ENCODE data around the gene UQCC2. TPM values are rescaled to one million over a fixed set of nuclear protein-coding genes. Genes with fewer than 3 reads are reported as not detected.

The UQCC2 gene
- total RNA-seq, 1 donor from 2014 or later, result 209 TPM

DNA sequence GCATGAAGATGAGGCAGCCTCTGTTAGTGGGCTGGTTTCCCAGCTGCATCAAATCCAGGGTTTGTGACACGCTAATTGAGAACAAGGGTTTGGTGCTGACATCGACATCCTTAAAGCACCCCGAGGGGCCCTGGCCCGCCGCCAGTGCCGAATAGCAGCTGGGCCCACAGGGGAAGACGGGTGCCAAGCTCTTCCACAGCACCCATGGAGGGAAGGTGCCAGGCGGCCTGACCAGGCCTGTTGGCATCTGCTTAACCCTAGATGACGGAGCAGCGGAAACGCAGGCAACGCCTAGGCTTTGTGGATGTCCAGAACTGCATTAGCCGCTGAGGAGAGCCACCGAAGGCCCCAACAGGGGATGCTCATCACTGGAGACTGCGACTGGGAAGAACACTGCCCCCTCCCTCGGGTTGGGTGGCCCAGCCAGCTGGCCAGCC is 16.0 kb downstream of the UQCC2 start:
- no peak for DNase-seq (ENCODE audit: low spot score)
- intact Hi-C loops (cut with DNase I), result loop anchor here (10.0 kb wide), 1 partner anchor 281 kb away; the partner anchor contains the start of genes CUTA and PHF1

- no peak for DNase-seq (ENCODE audit: low spot score)
- intact Hi-C loops (cut with DNase I), result loop anchor here (10.0 kb wide), 1 partner anchor 280 kb away; the partner anchor contains the start of genes CUTA and PHF1
Measured at GRCh38 chr6:33694977-33695376, 16.5 kb downstream of the UQCC2 start.

GRCh38 chr6:33694401-33694931 is 17.0 kb downstream of the UQCC2 start:
- intact Hi-C loops (cut with DNase I), result loop anchor here (10.0 kb wide), 1 partner anchor 280 kb away; the partner anchor contains the start of genes CUTA and PHF1
- DNase-seq (ENCODE audit: low spot score), result no peak

DNA sequence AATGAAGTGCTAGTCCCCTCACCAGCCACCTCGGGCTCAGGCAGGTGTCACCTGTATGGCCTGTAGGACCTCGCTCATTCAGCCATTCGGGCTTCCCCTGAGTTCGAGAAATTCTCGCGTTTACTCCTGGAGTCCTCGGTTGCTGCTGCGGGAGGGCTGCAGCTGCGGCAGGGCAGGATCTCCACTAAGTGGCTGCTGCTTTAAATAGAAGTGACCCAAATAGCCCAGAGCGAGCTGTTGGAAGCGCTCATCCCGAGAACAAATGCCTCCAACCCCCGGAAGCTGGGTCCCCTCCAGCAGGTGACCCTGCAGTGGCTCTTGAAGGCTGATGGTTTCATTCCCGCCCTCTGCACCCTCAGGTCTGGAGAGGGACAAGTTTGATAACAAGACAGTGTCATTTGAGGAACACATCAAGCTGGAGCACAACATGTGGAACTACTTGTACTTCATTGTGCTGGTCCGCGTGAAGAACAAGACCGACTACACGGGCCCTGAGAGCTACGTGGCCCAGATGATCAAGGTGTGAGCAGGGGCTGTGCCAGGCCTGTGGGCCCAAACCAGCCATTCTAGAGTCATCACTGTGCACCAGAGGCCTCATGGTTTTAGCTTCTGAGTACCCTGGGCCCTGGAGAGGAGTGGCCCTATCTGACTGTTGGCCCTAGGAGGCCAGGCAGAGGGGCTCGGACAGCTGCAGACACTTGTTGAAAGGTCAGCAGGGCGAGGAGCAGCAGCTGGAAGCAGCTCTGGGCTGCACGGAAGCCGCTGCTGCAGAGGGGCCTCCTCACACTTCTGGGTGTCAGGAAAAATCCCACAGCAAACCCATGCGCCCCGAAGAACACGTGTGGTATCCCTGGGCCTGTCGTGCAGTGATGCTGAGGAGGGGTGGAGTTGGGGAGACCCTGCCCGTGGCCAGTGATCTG is 18.1 kb downstream of the UQCC2 start:
- intact Hi-C loops (cut with DNase I), result loop anchor here (10.0 kb wide), 1 partner anchor 279 kb away; the partner anchor contains the start of genes CUTA and PHF1

GRCh38 chr6:33692760-33693158 is 18.7 kb downstream of the UQCC2 start:
- DNase-seq (ENCODE audit: low spot score), result no peak
- intact Hi-C loops (cut with DNase I), result loop anchor here (10.0 kb wide), 1 partner anchor 278 kb away; the partner anchor contains the start of genes CUTA and PHF1

More for the DNA sequence above, 18.1 kb downstream of the UQCC2 start:
- no peak for DNase-seq (ENCODE audit: low spot score)

GRCh38 chr6:33692078-33692759 is 19.3 kb downstream of the UQCC2 start:
- no peak for DNase-seq (ENCODE audit: low spot score)
- intact Hi-C loops (cut with DNase I), result loop anchor here (10.0 kb wide), 1 partner anchor 277 kb away; the partner anchor contains the start of genes CUTA and PHF1

DNA sequence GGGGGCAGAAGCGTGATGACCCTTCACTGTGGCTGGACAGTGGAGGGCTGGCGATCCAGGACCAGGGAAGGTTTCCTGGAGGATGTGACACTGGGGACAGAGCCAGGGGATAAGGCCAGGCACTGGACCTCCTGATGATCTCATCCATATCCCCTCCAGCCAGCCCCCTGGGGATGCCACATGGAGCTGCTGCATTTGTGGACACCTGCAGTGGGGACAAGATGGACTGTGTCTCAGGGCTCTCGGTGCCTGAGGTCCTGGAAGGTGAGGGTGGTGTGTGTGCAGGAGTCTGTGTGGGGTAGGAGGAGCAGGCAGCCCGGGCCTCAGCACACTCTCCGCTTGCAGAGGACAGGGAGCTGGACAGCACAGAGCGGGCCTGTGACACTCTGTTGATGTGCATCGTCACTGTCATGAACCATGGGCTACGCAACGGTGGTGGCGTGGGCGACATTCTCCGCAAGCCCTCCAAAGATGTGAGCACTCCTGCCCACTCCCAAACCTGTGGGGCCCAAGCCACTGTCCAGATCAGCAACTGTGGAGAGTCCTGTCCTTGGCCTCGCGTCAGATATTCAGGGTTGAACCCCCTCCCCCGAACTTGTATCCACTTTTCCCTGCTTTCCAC is 19.9 kb downstream of the UQCC2 start:
- intact Hi-C loops (cut with DNase I), result loop anchor here (10.0 kb wide), 1 partner anchor 277 kb away; the partner anchor contains the start of genes CUTA and PHF1

GRCh38 chr6:33690766-33691165 is 20.7 kb downstream of the UQCC2 start:
- intact Hi-C loops (cut with DNase I), result loop anchor here (10.0 kb wide), 1 partner anchor 276 kb away; the partner anchor contains the start of genes CUTA and PHF1
- DNase-seq (ENCODE audit: low spot score), result no peak

More for the DNA sequence above, 19.9 kb downstream of the UQCC2 start:
- no peak for DNase-seq (ENCODE audit: low spot score)

DNA sequence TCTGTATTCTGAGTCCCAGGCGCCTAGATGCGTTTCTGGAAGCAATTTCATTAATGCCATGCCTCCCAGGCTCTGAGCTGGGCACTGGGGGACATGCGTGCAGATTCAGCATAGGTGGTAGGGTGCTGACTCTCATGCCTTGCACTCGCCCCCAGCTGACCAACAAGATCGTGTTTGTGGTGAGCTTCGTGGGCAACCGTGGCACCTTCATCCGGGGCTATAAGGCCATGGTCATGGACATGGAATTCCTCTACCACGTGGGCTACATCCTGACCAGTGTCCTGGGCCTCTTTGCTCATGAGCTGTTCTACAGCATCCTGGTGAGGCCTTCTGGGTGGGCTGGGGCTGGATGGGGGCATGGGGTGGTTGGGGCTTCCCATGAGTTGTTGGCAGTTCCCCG is 21.6 kb downstream of the UQCC2 start:
- intact Hi-C loops (cut with DNase I), result loop anchor here (10.0 kb wide), 1 partner anchor 275 kb away; the partner anchor contains the start of genes CUTA and PHF1
- DNase-seq (ENCODE audit: low spot score), result no peak

GRCh38 chr6:33689148-33689494 is 22.4 kb downstream of the UQCC2 start:
- DNase-seq (ENCODE audit: low spot score), result no peak
- intact Hi-C loops (cut with DNase I), result no loop called here

DNA sequence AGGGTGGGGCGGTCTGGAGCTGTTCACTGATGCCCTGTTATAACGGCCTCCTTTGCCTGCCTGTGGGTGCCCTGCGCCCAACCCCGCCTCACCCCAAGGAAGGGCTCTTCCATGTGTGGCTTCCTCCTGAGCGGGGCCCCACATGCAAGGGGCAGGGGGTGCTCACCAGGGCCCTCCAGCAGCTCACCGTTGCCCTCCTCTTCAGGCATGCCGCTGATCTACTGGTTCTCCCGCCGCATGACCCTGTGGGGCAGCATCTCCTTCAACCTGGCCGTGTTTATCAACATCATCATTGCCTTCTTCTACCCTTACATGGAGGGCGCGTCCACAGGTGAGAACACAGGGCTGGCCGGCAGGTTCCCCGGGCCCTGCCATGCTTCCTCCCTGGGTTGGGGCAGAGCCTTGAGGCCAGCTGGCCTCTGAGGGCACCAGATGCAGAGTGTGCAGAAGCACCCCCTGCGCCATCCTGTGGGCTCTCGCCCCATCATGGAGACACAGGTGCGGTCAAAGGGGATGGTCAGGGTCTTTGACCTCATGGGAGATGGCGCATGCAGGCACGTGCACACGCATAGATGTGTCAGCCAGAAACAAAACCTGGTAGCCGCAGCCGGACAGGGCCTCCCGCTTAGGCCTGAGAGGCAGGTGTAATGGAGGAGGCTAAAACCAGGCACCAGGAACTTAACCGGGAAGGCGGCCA is 22.9 kb downstream of the UQCC2 start:
- no peak for DNase-seq (ENCODE audit: low spot score)
- intact Hi-C loops (cut with DNase I), result no loop called here

GRCh38 chr6:33688006-33688405 is 23.5 kb downstream of the UQCC2 start:
- intact Hi-C loops (cut with DNase I), result no loop called here
- no peak for DNase-seq (ENCODE audit: low spot score)

DNA sequence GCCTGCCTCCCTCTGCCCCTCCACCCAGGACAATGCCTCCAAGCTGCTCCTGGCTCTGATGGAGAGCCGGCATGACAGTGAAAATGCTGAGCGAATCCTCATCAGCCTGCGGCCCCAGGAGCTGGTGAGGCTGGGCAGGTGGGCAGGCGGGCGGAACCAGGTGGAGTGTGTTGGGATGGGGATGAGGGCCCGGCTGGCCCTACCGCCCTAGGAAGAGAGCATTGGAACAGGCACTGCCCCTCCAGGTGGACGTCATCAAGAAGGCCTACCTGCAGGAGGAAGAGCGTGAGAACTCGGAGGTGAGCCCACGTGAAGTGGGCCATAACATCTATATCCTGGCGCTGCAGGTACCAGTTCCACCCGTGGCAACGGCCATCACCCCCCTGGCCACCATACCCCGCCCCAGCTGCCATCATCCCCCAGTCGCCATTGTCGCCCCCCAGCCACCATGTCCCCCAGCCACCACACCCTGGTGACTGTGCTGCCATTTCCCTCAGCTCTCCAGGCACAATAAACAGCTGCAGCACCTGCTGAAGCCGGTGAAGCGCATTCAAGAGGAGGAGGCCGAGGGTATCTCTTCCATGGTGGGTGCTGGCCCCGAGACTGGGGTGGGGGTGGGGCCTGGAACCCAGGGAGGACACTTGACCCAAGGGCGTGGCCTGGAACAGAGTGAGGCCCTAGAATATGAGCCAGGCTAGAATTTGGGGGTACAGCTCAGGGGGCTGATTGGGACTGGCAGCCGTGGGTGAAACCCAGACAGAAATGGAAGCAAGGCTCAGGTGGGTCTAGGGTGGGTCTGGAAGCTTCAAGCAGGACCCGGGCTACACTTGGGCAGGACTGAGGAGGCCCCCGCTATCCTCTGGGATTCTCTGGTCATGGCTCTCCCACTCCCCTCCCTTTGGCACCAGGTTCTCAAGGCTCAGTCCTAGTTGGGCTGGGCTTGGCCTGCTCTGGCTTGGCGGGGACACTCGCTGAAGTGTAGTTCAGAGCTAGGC is 24.2 kb downstream of the UQCC2 start:
- DNase-seq (ENCODE audit: low spot score), result no peak
- intact Hi-C loops (cut with DNase I), result no loop called here

DNA sequence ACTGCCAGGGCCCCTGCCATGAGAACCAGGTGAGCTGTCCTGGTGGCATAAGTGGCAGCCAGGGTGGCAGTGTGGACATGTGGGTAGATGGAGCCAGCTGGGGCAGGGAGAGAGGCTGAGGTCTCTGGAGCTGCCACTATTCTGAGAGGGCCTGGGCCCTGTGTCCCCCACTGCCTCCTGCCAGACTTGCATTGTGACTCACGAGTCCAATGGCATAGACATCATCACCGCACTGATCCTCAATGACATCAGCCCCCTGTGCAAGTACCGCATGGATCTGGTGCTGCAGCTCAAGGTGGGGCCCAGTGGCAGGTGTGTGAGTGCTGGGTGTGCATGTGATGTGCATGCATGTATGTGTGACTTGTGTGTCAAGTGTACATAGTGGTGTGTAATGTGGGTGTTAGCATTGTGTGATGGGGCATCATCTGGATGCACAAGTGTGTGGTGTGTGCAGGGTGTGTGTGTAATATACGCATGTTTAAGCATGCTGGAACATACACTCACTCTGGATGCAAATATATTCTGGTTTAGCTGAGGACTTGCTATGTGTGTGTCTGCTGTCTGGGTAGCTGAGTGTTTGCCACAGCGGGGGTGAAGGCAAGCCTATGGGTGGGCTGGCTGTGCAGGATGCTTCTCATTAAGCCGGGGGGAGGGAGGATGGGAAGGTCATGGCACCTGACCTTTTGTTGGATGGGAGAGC is 25.1 kb downstream of the UQCC2 start:
- intact Hi-C loops (cut with DNase I), result no loop called here
- DNase-seq (ENCODE audit: low spot score), result no peak

DNA sequence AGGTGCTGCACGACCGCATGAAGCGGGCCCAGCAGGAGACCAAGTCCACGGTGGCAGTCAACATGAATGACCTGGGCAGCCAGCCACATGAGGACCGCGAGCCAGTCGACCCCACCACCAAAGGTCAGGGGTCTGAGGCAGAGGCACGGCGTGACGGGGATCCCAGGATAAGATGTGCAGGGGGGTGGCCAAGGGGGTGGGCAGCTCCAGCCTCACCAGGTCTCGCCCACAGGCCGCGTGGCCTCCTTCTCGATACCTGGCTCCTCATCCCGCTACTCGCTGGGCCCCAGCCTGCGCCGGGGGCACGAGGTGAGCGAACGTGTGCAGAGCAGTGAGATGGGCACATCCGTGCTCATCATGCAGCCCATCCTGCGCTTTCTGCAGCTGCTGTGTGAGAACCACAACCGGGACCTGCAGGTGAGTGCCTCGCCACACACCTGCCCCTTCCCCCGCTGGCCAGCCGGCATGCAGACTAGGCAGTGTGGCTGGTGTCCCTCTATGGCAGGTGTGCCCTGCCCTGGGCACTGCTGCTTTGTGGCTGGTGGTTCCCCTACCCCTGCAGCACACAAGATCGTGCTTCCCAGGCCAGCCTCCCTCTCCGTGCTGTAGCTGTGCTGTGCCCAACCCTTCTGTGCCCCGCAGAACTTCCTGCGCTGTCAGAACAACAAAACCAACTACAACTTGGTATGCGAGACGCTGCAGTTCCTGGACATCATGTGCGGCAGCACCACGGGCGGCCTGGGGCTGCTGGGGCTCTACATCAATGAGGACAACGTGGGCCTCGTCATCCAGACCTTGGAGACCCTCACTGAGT is 25.9 kb downstream of the UQCC2 start:
- no peak for DNase-seq (ENCODE audit: low spot score)
- intact Hi-C loops (cut with DNase I), result no loop called here

DNA sequence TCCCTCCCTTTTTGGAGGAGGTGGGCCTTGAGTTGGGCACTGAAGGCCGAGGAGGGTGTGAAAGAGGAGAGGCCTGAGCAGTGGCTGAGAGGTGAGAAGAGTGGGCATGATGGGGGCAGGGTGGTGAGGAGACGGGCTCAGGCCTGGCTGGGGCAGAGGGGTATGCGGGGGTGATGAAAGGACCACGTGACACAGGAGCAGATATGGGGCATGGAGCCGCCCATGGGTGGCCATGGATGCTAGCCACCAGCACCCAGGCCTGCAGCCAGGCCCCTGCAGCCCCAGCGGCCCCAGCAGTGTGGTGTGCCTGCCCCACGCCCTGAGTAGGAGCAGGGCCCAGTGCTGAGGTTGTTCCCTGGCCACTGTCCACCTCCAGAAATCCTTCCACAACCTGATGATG is 26.5 kb downstream of the UQCC2 start:
- no peak for DNase-seq (ENCODE audit: low spot score)
- intact Hi-C loops (cut with DNase I), result no loop called here

Data from cardiac septum (tissue), 1 donor.